Activated naive CD8-positive, alpha-beta T cell treated with anti-CD3 and anti-CD28 coated beads, Interleukin-2, amount 10 ng/mL, durations not matched to agents 7 days and 5 days (primary cell): Measurements from ENCODE around the gene GPC6. TPM values are rescaled to one million over a fixed set of nuclear protein-coding genes. Genes with fewer than 3 reads are reported as not detected.

ENCODE experiments used
- ATAC-seq: fragments of 150-1000 bp; cut with Tn5 transposase; one replicate; pipeline ENCODE4 v1.10.0; 2021; ENCODE audit warnings: low read depth, moderate library complexity
- POLR2A ChIA-PET: fragments of 350-600 bp; sonication (Branson Sonifier 250); formaldehyde crosslinking; loops from one replicate; lab custom pipeline; 2021; ENCODE audit warnings: antibody characterized with exemption; lab: Charles Lee
- DNase-seq: peaks from one replicate; pipeline ENCODE4 v3.0.0; 2021
- H3K27ac Mint-ChIP-seq: one replicate; pipeline ENCODE4 v1.8.0; 2022; ENCODE audit warnings: mild to moderate bottlenecking, mixed read lengths
- H3K27me3 Mint-ChIP-seq: one replicate; pipeline ENCODE4 v1.8.0; 2022; ENCODE audit warnings: mild to moderate bottlenecking, moderate library complexity, mixed read lengths
- H3K36me3 Mint-ChIP-seq: one replicate; pipeline ENCODE4 v1.8.0; 2021; ENCODE audit warnings: mild to moderate bottlenecking, mixed read lengths
- H3K4me1 Mint-ChIP-seq: one replicate; pipeline ENCODE4 v1.8.0; 2021; ENCODE audit warnings: mixed read lengths
- H3K4me3 Mint-ChIP-seq: one replicate; pipeline ENCODE4 v1.8.0; 2022; ENCODE audit warnings: mild to moderate bottlenecking, moderate library complexity, mixed read lengths
- H3K9me3 Mint-ChIP-seq: one replicate; pipeline ENCODE4 v1.8.0; 2021; ENCODE audit warnings: mixed read lengths
- total RNA-seq, 2 experiments: library from RNA; stranded (reverse); gene quantifications; one replicate each; pipeline ENCODE4 v1.2.3, GENCODE V29; 2021

GPC6 gene
- total RNA-seq, 2 experiments from 2014 or later: not detected

GRCh38 chr13:93328943-93329342, 102.3 kb downstream of the GPC6 start:
- Mint-ChIP-seq H3K4me1 (no peaks in the 10 kb centered on the region), H3K36me3 (no peaks in the 10 kb centered on the region), H3K27ac (no peak overlapping the region), H3K4me3 (no peak overlapping the region), H3K9me3 (no peaks in the 10 kb centered on the region), H3K27me3 (no peaks in the 10 kb centered on the region)
- DNase-seq (no peak), ATAC-seq (no peak)
- POLR2A ChIA-PET: no interaction called here

GRCh38 chr13:93336728-93337127, 110.1 kb downstream of the GPC6 start:
- Mint-ChIP-seq H3K4me1 (no peaks in the 10 kb centered on the region), H3K36me3 (no peaks in the 10 kb centered on the region), H3K27ac (no peak overlapping the region), H3K9me3 (peaks cover 2% of the 10 kb centered on the region), H3K4me3 (no peak overlapping the region), H3K27me3 (no peaks in the 10 kb centered on the region)
- no peak for ATAC-seq
- POLR2A ChIA-PET: no interaction called here
- DNase-seq: no peak

- ATAC-seq (no peak), DNase-seq (no peak)
- Mint-ChIP-seq H3K4me1 (no peaks in the 10 kb centered on the region), H3K4me3 (no peak overlapping the region), H3K27ac (no peak overlapping the region), H3K9me3 (peaks cover 6% of the 10 kb centered on the region), H3K36me3 (no peaks in the 10 kb centered on the region), H3K27me3 (no peaks in the 10 kb centered on the region)
- POLR2A ChIA-PET: no interaction called here
Measured at GRCh38 chr13:93338030-93338429, 111.4 kb downstream of the GPC6 start.

GRCh38 chr13:93338906-93339305, 112.3 kb downstream of the GPC6 start:
- H3K4me1 Mint-ChIP-seq: no peaks in the 10 kb centered on the region
- no peak overlapping the region for H3K27ac Mint-ChIP-seq
- no peak for DNase-seq
- H3K36me3 Mint-ChIP-seq: no peaks in the 10 kb centered on the region
- no peak overlapping the region for H3K4me3 Mint-ChIP-seq
- POLR2A ChIA-PET: no interaction called here
- no peaks in the 10 kb centered on the region for H3K27me3 Mint-ChIP-seq
- ATAC-seq: no peak
- H3K9me3 Mint-ChIP-seq: peaks cover 6% of the 10 kb centered on the region

GRCh38 chr13:93339550-93339949, 112.9 kb downstream of the GPC6 start:
- Mint-ChIP-seq H3K9me3 (peaks cover 6% of the 10 kb centered on the region), H3K4me3 (no peak overlapping the region), H3K36me3 (no peaks in the 10 kb centered on the region), H3K4me1 (no peaks in the 10 kb centered on the region), H3K27ac (no peak overlapping the region), H3K27me3 (no peaks in the 10 kb centered on the region)
- no peak for DNase-seq
- POLR2A ChIA-PET: no interaction called here
- ATAC-seq: no peak

- Mint-ChIP-seq H3K27me3 (no peaks in the 10 kb centered on the region), H3K36me3 (no peaks in the 10 kb centered on the region), H3K9me3 (peaks cover 6% of the 10 kb centered on the region), H3K4me1 (no peaks in the 10 kb centered on the region), H3K27ac (no peak overlapping the region), H3K4me3 (no peak overlapping the region)
- POLR2A ChIA-PET: no interaction called here
- ATAC-seq: no peak
- no peak for DNase-seq
Measured at GRCh38 chr13:93341517-93341916, 114.9 kb downstream of the GPC6 start.

GRCh38 chr13:93343097-93343496, 116.5 kb downstream of the GPC6 start:
- DNase-seq (no peak), ATAC-seq (no peak)
- Mint-ChIP-seq H3K27me3 (no peaks in the 10 kb centered on the region), H3K4me1 (no peaks in the 10 kb centered on the region), H3K4me3 (no peak overlapping the region), H3K9me3 (peaks cover 6% of the 10 kb centered on the region), H3K27ac (no peak overlapping the region), H3K36me3 (no peaks in the 10 kb centered on the region)
- POLR2A ChIA-PET: no interaction called here

GRCh38 chr13:93344048-93344705, 117.6 kb downstream of the GPC6 start:
- DNase-seq: no peak
- H3K4me3 Mint-ChIP-seq: no peak overlapping the region
- peaks cover 6% of the 10 kb centered on the region for H3K9me3 Mint-ChIP-seq
- POLR2A ChIA-PET: no interaction called here
- no peak overlapping the region for H3K27ac Mint-ChIP-seq
- H3K27me3 Mint-ChIP-seq: no peaks in the 10 kb centered on the region
- H3K4me1 Mint-ChIP-seq: no peaks in the 10 kb centered on the region
- no peaks in the 10 kb centered on the region for H3K36me3 Mint-ChIP-seq
- ATAC-seq: no peak

- no peaks in the 10 kb centered on the region for H3K4me1 Mint-ChIP-seq
- H3K9me3 Mint-ChIP-seq: peaks cover 6% of the 10 kb centered on the region
- DNase-seq: no peak
- H3K4me3 Mint-ChIP-seq: no peak overlapping the region
- no peaks in the 10 kb centered on the region for H3K27me3 Mint-ChIP-seq
- no peak for ATAC-seq
- POLR2A ChIA-PET: no interaction called here
- no peaks in the 10 kb centered on the region for H3K36me3 Mint-ChIP-seq
- no peak overlapping the region for H3K27ac Mint-ChIP-seq
Measured at GRCh38 chr13:93345024-93345423, 118.4 kb downstream of the GPC6 start.

- Mint-ChIP-seq H3K4me3 (no peak overlapping the region), H3K9me3 (peaks cover 3% of the 10 kb centered on the region), H3K4me1 (no peaks in the 10 kb centered on the region), H3K36me3 (no peaks in the 10 kb centered on the region), H3K27me3 (no peaks in the 10 kb centered on the region), H3K27ac (no peak overlapping the region)
- ATAC-seq (no peak), DNase-seq (no peak)
- POLR2A ChIA-PET: no interaction called here
Measured at GRCh38 chr13:93345770-93346169, 119.2 kb downstream of the GPC6 start.

- no peak for ATAC-seq
- no peak overlapping the region for H3K27ac Mint-ChIP-seq
- H3K36me3 Mint-ChIP-seq: no peaks in the 10 kb centered on the region
- H3K27me3 Mint-ChIP-seq: no peaks in the 10 kb centered on the region
- no peak overlapping the region for H3K4me3 Mint-ChIP-seq
- H3K4me1 Mint-ChIP-seq: no peaks in the 10 kb centered on the region
- DNase-seq: no peak
- no peaks in the 10 kb centered on the region for H3K9me3 Mint-ChIP-seq
- POLR2A ChIA-PET: no interaction called here
Measured at GRCh38 chr13:93352616-93353015, 126.0 kb downstream of the GPC6 start.

- Mint-ChIP-seq H3K36me3 (no peaks in the 10 kb centered on the region), H3K4me1 (no peaks in the 10 kb centered on the region), H3K4me3 (no peak overlapping the region), H3K27ac (no peak overlapping the region), H3K27me3 (no peaks in the 10 kb centered on the region), H3K9me3 (no peaks in the 10 kb centered on the region)
- ATAC-seq (no peak), DNase-seq (no peak)
- POLR2A ChIA-PET: no interaction called here
Measured at GRCh38 chr13:93355094-93355493, 128.5 kb downstream of the GPC6 start.

GRCh38 chr13:93356469-93356868, 129.9 kb downstream of the GPC6 start:
- H3K9me3 Mint-ChIP-seq: no peaks in the 10 kb centered on the region

GRCh38 chr13:93360021-93360420, 133.4 kb downstream of the GPC6 start:
- Mint-ChIP-seq H3K36me3 (no peaks in the 10 kb centered on the region), H3K27ac (no peak overlapping the region), H3K27me3 (no peaks in the 10 kb centered on the region), H3K4me3 (no peak overlapping the region), H3K9me3 (peaks cover 4% of the 10 kb centered on the region), H3K4me1 (no peaks in the 10 kb centered on the region)
- POLR2A ChIA-PET: no interaction called here
- ATAC-seq: no peak
- no peak for DNase-seq

More at GRCh38 chr13:93356469-93356868, 129.9 kb downstream of the GPC6 start:
- ATAC-seq (no peak), DNase-seq (no peak)
- Mint-ChIP-seq H3K27me3 (no peaks in the 10 kb centered on the region), H3K4me1 (no peaks in the 10 kb centered on the region), H3K36me3 (no peaks in the 10 kb centered on the region), H3K27ac (no peak overlapping the region), H3K4me3 (no peak overlapping the region)
- POLR2A ChIA-PET: no interaction called here

- H3K36me3 Mint-ChIP-seq: no peaks in the 10 kb centered on the region
- no peak overlapping the region for H3K4me3 Mint-ChIP-seq
- H3K4me1 Mint-ChIP-seq: no peaks in the 10 kb centered on the region
- no peak for ATAC-seq
- peaks cover 5% of the 10 kb centered on the region for H3K9me3 Mint-ChIP-seq
- POLR2A ChIA-PET: no interaction called here
- H3K27ac Mint-ChIP-seq: no peak overlapping the region
- DNase-seq: no peak
- no peaks in the 10 kb centered on the region for H3K27me3 Mint-ChIP-seq
Measured at GRCh38 chr13:93361703-93362102, 135.1 kb downstream of the GPC6 start.
